Fibroblast of lung (primary cell): ENCODE measurements around the gene HSPA12B. TPM values are rescaled to one million over a fixed set of nuclear protein-coding genes. Genes with fewer than 3 reads are reported as not detected.

Source experiments
- DNase-seq, 2 donors: peaks; one replicate each; pipeline versions ENCODE4 v3.0.0 to v3.0.0-alpha.2; 2010; ENCODE audit warnings: low read depth in 2 of 2
- H2AFZ ChIP-seq: 2 replicates; pipeline ENCODE4 v1.5.1; 2012; ENCODE audit warnings: low read length, control low read depth, inconsistent platforms
- H3K27ac ChIP-seq: 2 replicates; pipeline ENCODE4 v1.5.1; 2011; ENCODE audit warnings: low read length, control low read depth; ENCODE audit not compliant: insufficient read depth
- H3K27me3 ChIP-seq: 2 replicates; pipeline ENCODE4 v1.5.1; 2011; ENCODE audit warnings: mild to moderate bottlenecking, low read length; ENCODE audit not compliant: control insufficient read depth, insufficient read depth
- H3K36me3 ChIP-seq: 2 replicates; pipeline ENCODE4 v1.5.1; 2011; ENCODE audit warnings: low read length; ENCODE audit not compliant: control insufficient read depth, insufficient read depth
- H3K4me1 ChIP-seq: 2 replicates; pipeline ENCODE4 v1.5.1; 2011; ENCODE audit warnings: low read length; ENCODE audit not compliant: control insufficient read depth, insufficient read depth; ENCODE audit errors: extremely low read depth
- H3K4me2 ChIP-seq: 2 replicates; pipeline ENCODE4 v1.5.1; 2011; ENCODE audit warnings: low read length, control low read depth; ENCODE audit not compliant: insufficient read depth; ENCODE audit errors: extremely low read depth
- H3K4me3 ChIP-seq, 4 experiments: fragments of 200-600 bp in 1 of 4; sonication (generic) in 1 of 4; replicated peaks in 1 of 4; 2 replicates each; pipeline ENCODE4 v1.5.1; 2011 to 2016; ENCODE audit warnings: low read length in 4 of 4, low read depth in 3 of 4, mild to moderate bottlenecking in 3 of 4, control low read depth in 2 of 4, inconsistent platforms in 1 of 4, mixed read lengths in 1 of 4; ENCODE audit not compliant: insufficient read depth in 1 of 4; ENCODE audit errors: control extremely low read depth in 1 of 4
- H3K79me2 ChIP-seq: 2 replicates; pipeline ENCODE4 v1.5.1; 2012; ENCODE audit warnings: mild to moderate bottlenecking, low read length, inconsistent platforms; ENCODE audit not compliant: control insufficient read depth, insufficient read depth
- H3K9ac ChIP-seq: 2 replicates; pipeline ENCODE4 v1.5.1; 2011; ENCODE audit warnings: mild to moderate bottlenecking, low read length, control low read depth; ENCODE audit not compliant: insufficient read depth
- H3K9me3 ChIP-seq: 2 replicates; pipeline ENCODE4 v1.5.1; 2012; ENCODE audit warnings: low read depth, low read length; ENCODE audit not compliant: control insufficient read depth, insufficient read depth
- H4K20me1 ChIP-seq: 2 replicates; pipeline ENCODE4 v1.5.1; 2011; ENCODE audit warnings: low read length; ENCODE audit not compliant: control insufficient read depth, insufficient read depth; ENCODE audit errors: extremely low read depth
- EZH2 ChIP-seq: IDR thresholded peaks from 2 replicates; pipeline ENCODE4 v1.5.1; 2012; ENCODE audit warnings: low read length, control low read depth, mild to moderate bottlenecking; ENCODE audit errors: missing control alignments
- polyA plus RNA-seq, 2 donors: library from polyadenylated mRNA; depleted of rRNA in 1 of 2; stranded (reverse) in 1 of 2; unstranded in 1 of 2; fragments of >200 nt; gene quantifications; 2 replicates each; pipeline ENCODE4 v1.2.1, GENCODE V29; 2011 to 2012; ENCODE audit warnings: missing spikeins in 1 of 2
- total RNA-seq: library from RNA; depleted of rRNA; stranded (reverse); fragments of >200 nt; gene quantifications from 2 replicates; pipeline ENCODE4 v1.2.1, GENCODE V29; 2014
- TF ChIP-seq, protein P1 (sequence below), 2 donors: IDR thresholded peaks in 1 of 2; conservative IDR thresholded peaks in 1 of 2; 1 replicate in 1 of 2; 2 replicates in 1 of 2; pipeline ENCODE4 v1.5.1; 2011 to 2012; ENCODE audit warnings: low read length in 2 of 2, control low read depth in 1 of 2, inconsistent platforms in 1 of 2, low read depth in 1 of 2, mild to moderate bottlenecking in 1 of 2

The HSPA12B gene
- total and polyA plus RNA-seq, 2 donors (not counting 1 experiment from before 2014, with no cell fraction given) = 0.02 to 0.17 TPM

DNA sequence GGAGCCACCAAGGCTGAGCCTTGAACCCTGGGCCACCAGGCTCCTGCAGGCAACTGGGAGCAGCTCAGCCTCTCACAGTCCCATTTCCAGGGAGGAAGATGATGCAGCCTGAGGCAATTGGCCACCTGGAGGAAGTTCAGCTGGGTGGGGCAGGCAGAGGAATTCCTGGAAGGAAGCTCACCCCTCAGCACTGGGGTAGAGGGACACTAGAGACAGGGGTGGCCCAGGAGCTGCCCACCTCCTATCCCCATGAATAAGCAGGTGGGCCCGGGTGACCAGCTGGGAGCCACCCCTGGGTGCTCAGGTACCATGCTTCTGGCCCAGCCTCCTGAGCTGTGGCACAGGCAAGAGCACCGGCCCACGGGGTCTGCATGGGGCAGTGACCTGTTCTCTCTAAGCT is 3.6 kb upstream of the HSPA12B start:
- Histone ChIP-seq H3K79me2 (no peaks in the 10 kb centered on the region), H3K4me2 (no peak overlapping the region), H3K36me3 (no peaks in the 10 kb centered on the region), H4K20me1 (no peaks in the 10 kb centered on the region), H3K27ac (no peak overlapping the region), H3K4me1 (peaks cover 4% of the 10 kb centered on the region), H3K4me3 (no peak overlapping the region), H3K9ac (no peak overlapping the region), H3K27me3 (peaks cover 24% of the 10 kb centered on the region), H3K9me3 (no peaks in the 10 kb centered on the region), H2AFZ (no peak overlapping the region)
- TF ChIP-seq, protein P1, sequence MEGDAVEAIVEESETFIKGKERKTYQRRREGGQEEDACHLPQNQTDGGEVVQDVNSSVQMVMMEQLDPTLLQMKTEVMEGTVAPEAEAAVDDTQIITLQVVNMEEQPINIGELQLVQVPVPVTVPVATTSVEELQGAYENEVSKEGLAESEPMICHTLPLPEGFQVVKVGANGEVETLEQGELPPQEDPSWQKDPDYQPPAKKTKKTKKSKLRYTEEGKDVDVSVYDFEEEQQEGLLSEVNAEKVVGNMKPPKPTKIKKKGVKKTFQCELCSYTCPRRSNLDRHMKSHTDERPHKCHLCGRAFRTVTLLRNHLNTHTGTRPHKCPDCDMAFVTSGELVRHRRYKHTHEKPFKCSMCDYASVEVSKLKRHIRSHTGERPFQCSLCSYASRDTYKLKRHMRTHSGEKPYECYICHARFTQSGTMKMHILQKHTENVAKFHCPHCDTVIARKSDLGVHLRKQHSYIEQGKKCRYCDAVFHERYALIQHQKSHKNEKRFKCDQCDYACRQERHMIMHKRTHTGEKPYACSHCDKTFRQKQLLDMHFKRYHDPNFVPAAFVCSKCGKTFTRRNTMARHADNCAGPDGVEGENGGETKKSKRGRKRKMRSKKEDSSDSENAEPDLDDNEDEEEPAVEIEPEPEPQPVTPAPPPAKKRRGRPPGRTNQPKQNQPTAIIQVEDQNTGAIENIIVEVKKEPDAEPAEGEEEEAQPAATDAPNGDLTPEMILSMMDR (conservative IDR thresholded peaks at IDR 0.05 in 1 of 2, IDR thresholded peaks at IDR 0.05 in 1 of 2; ENCODE audit: low read depth in 1 of 2, low read length in 2 of 2) = no peak
- TF ChIP-seq EZH2 = no peak
- no peak for DNase-seq

DNA sequence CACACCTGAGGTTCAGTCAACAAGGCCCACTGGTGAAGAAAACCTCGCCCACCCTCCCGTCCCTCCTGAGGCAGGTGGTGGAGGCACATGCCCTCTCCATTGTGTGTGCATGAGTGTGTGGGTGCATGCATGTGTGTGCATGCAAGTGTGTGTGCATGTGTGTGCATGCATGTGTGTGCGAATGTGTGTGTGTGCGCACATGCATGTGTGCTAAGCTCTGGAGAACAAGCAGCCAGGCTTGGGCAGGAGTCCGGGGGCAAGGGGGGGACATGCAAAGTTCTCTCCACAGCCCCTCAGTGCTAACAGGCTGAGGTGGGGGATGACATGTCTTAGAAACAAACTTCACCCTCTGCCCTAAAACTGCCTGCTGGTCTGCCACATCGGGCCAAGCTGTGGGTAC is 3.1 kb upstream of the HSPA12B start:
- Histone ChIP-seq H3K4me3 (no peak overlapping the region), H3K9ac (no peak overlapping the region), H3K27ac (no peak overlapping the region), H3K9me3 (no peaks in the 10 kb centered on the region), H3K4me1 (peaks cover 4% of the 10 kb centered on the region), H3K27me3 (peaks cover 24% of the 10 kb centered on the region), H3K36me3 (no peaks in the 10 kb centered on the region), H3K4me2 (no peak overlapping the region), H3K79me2 (no peaks in the 10 kb centered on the region), H4K20me1 (no peaks in the 10 kb centered on the region), H2AFZ (no peak overlapping the region)
- TF ChIP-seq, protein P1 (conservative IDR thresholded peaks at IDR 0.05 in 1 of 2, IDR thresholded peaks at IDR 0.05 in 1 of 2; ENCODE audit: low read depth in 1 of 2, low read length in 2 of 2) = no peak
- no peak for TF ChIP-seq EZH2
- DNase-seq = no peak

DNA sequence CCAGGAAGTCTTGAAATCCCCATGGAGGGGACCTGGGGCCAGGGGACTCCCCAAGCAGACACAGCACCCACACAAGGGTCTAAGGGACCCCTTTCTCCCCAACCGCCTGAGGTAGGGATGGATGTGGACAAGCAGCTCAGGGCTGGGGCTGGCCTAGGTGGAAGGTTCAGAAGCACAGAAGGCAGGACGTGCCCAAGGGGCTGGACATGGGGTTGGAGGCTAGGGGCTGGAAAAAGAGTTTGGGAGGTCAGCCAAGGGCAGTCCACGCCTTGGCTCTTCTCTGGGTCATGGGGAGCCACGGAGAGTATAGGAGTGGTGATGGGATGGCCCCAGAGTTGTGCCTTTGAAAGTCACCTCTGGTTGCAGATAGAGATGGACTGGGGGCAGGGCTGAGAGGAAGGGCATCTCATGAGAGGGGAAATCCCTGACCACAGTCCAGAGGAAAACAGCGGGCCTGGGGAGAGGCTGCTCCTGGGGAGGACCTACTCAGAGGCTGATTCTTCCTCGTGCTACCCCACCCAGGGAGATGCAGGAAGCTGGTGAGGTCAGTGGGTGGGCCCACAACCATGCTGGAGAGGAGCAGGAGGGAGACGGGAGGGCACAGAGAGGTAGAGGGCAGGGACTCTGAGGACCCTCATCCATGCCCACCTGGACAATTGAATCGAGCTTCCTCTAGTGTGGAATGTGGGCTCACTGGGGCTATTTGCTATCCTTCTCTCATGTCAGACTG is 2.5 kb upstream of the HSPA12B start:
- no peak for TF ChIP-seq EZH2
- TF ChIP-seq, protein P1 (conservative IDR thresholded peaks at IDR 0.05 in 1 of 2, IDR thresholded peaks at IDR 0.05 in 1 of 2; ENCODE audit: low read depth in 1 of 2, low read length in 2 of 2) = no peak
- Histone ChIP-seq H2AFZ (no peak overlapping the region), H4K20me1 (no peaks in the 10 kb centered on the region), H3K9ac (no peak overlapping the region), H3K27me3 (peaks cover 24% of the 10 kb centered on the region), H3K9me3 (no peaks in the 10 kb centered on the region), H3K4me1 (peaks cover 4% of the 10 kb centered on the region), H3K4me2 (no peak overlapping the region), H3K79me2 (no peaks in the 10 kb centered on the region), H3K4me3 (no peak overlapping the region), H3K27ac (no peak overlapping the region), H3K36me3 (no peaks in the 10 kb centered on the region)
- no peak for DNase-seq
